ENCODE measurements around the gene PLCB1. TPM values are rescaled to one million over a fixed set of nuclear protein-coding genes. Genes with fewer than 3 reads are reported as not detected.

The PLCB1 gene
- total and polyA plus RNA-seq, 10 of the 15 experiments (the other 5 are each of a cell fraction or from before 2014, with no cell fraction given), result 0.05 to 5.3 (median 0.17) TPM; not detected in 1

DNA sequence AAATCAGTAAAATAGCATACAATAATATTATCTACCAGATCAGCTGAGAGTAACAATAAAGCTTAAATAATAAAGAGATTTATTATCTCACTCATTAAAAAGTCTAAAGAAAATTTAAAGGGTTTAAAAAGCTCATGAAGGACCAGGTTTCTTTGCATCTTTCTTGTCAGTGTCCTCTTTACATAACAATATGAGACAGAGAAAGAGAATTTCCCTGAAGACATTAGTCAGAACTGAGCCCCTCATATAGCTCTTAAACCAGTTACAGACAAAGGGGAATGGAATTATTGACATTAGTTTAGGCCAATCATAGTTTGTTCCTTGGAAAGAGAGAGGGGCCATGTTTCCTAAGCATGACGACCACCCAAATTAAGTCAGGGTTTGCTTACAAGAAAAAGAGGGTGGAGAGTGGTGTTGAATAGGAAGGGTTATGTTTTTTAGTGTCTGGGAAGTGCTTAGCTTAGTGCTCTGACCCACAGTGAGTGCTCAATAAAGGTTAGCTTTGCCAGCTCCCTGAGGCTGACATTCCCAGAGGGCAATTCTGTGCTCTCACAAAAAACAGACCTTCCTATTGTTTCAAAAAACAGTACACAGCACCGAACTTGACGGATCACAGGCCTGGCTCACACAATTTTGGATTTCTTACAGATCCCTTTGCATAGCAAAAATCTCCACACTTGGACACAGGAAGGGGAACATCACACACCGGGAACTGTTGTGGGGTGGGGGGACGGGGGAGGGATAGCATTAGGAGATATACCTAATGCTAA is 3.6 kb upstream of the PLCB1 start:
- 24% methylated on average over 5 of the region's 5 CpGs for WGBS (ENCODE audit: insufficient coverage, insufficient replicate concordance, low lambda C conversion rate, missing lambda C conversion rate)
- no TSS peak for BruUV-seq (replicated peaks)
- H3K4me3 ChIP-seq, result no peak overlapping the region
- ATAC-seq (no peak), DNase-seq (ENCODE audit: low read depth, low spot score) (no peak), FAIRE-seq (no peak)
- ChIA-PET POLR2A (no interaction called here), CTCF (interaction anchor here (0.7 to 3.0 kb wide), 10 partner anchors 9 to 594 kb away, joined by 3 to 14 read pairs (median 4); no protein-coding TSS in a partner anchor), SMC1A (ENCODE audit: uncharacterized antibody, unreplicated experiment) (interaction anchor here (1.0 to 1.7 kb wide), 5 partner anchors 111 to 594 kb away, joined by 3 to 7 read pairs (median 3); no protein-coding TSS in a partner anchor), RAD21 (ENCODE audit: unreplicated experiment) (interaction anchor here (0.9 to 1.9 kb wide), 3 partner anchors 192 to 594 kb away, joined by 3 to 9 read pairs (median 6); no protein-coding TSS in a partner anchor)
- H3K9me3 ChIP-seq (replicated peaks; ENCODE audit: control insufficient read depth, insufficient read depth, low read length), result no peaks in the 10 kb centered on the region
- no peak overlapping the region for H3K4me2 ChIP-seq (ENCODE audit: control insufficient read depth, insufficient read depth)
- peaks cover 10% of the 10 kb centered on the region; the same call in 1 of the 2 replicates for H3K4me1 ChIP-seq (ENCODE audit: control insufficient read depth, insufficient read depth, low read length)
- peaks cover 5 to 6% of the 10 kb centered on the region in 2 experiments for H3K27me3 ChIP-seq (replicated peaks in 1 of 2; ENCODE audit: control insufficient read depth in 2 of 2, insufficient read depth in 2 of 2, low read length in 1 of 2)
- in situ Hi-C loops (cut with MboI) (no loop called here), intact Hi-C loops (cut with micrococcal nuclease; ENCODE audit: unreplicated experiment) (loop anchor here (10.0 kb wide), 1 partner anchor 54 kb away; no protein-coding TSS in a partner anchor)
- no peaks in the 10 kb centered on the region for H4K20me1 ChIP-seq (ENCODE audit: control insufficient read depth, insufficient read depth)
- no peaks in the 10 kb centered on the region for H3K79me2 ChIP-seq (ENCODE audit: control insufficient read depth, insufficient read depth, low read length)
- no peaks in the 10 kb centered on the region for H3K36me3 ChIP-seq (ENCODE audit: control insufficient read depth in 2 of 2, insufficient read depth in 2 of 2, low read length in 1 of 2)
- no peak for TF ChIP-seq IKZF1 (conservative IDR thresholded peaks at IDR 0.05)
- TF ChIP-seq PML (IDR thresholded peaks at IDR 0.05; ENCODE audit: low read length), result no peak
- TF ChIP-seq ETV6 (conservative IDR thresholded peaks at IDR 0.05 in 1 of 2, IDR thresholded peaks at IDR 0.05 in 1 of 2; ENCODE audit: borderline replicate concordance in 1 of 2, low read depth in 1 of 2), result no peak
- TF ChIP-seq, protein P1, sequence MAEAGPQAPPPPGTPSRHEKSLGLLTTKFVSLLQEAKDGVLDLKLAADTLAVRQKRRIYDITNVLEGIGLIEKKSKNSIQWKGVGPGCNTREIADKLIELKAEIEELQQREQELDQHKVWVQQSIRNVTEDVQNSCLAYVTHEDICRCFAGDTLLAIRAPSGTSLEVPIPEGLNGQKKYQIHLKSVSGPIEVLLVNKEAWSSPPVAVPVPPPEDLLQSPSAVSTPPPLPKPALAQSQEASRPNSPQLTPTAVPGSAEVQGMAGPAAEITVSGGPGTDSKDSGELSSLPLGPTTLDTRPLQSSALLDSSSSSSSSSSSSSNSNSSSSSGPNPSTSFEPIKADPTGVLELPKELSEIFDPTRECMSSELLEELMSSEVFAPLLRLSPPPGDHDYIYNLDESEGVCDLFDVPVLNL (IDR thresholded peaks at IDR 0.05; ENCODE audit: low read depth, low read length), result no peak
- TF ChIP-seq NBN (IDR thresholded peaks at IDR 0.05), result no peak
- TF ChIP-seq TCF12 (IDR thresholded peaks at IDR 0.05; ENCODE audit: low read depth, low read length), result no peak
- TF ChIP-seq BACH1 (IDR thresholded peaks at IDR 0.05; ENCODE audit: borderline replicate concordance), result no peak
- TF ChIP-seq ATF7 (IDR thresholded peaks at IDR 0.05; ENCODE audit: low read depth), result no peak
- H3K27ac ChIP-seq (ENCODE audit: control insufficient read depth, insufficient read depth), result no peak overlapping the region
- no peak overlapping the region for H2AFZ ChIP-seq (ENCODE audit: control insufficient read depth, low read depth, low read length)
- H3K9ac ChIP-seq (ENCODE audit: control insufficient read depth, insufficient read depth, low read length), result no peak overlapping the region
